Parathyroid adenoma (tissue), 2 donors: Measurements from ENCODE around the gene ZNF429.
A peak's percentile ranks its signal among the peaks of the same experiment; 100 is the strongest.

Source experiments
- H2AFZ ChIP-seq: fragments of 300-600 bp; sonication (generic); one replicate; pipeline ENCODE4 v1.7.0; 2017; ENCODE audit warnings: antibody characterized with exemption, mild to moderate bottlenecking
- H3K27ac ChIP-seq: fragments of 300-600 bp; sonication (generic); one replicate; pipeline ENCODE4 v1.7.0; 2017
- H3K27me3 ChIP-seq: fragments of 300-600 bp; sonication (generic); one replicate; pipeline ENCODE4 v1.7.0; 2017; ENCODE audit warnings: low read length; ENCODE audit not compliant: control insufficient read depth, insufficient read depth
- H3K36me3 ChIP-seq: fragments of 300-600 bp; sonication (generic); one replicate; pipeline ENCODE4 v1.7.0; 2017; ENCODE audit warnings: low read length; ENCODE audit not compliant: control insufficient read depth, insufficient read depth
- H3K4me1 ChIP-seq: fragments of 300-600 bp; sonication (generic); one replicate; pipeline ENCODE4 v1.7.0; 2017; ENCODE audit warnings: control low read depth
- H3K4me2 ChIP-seq: fragments of 300-600 bp; sonication (generic); one replicate; pipeline ENCODE4 v1.7.0; 2017; ENCODE audit warnings: low read length
- H3K4me3 ChIP-seq: fragments of 300-600 bp; sonication (generic); one replicate; pipeline ENCODE4 v1.7.0; 2017; ENCODE audit warnings: low read depth, low read length
- H3K79me2 ChIP-seq: fragments of 300-600 bp; sonication (generic); one replicate; pipeline ENCODE4 v1.7.0; 2017; ENCODE audit warnings: control low read depth
- H3K9ac ChIP-seq: fragments of 300-600 bp; sonication (generic); one replicate; pipeline ENCODE4 v1.7.0; 2017; ENCODE audit warnings: mild to moderate bottlenecking
- H3K9me3 ChIP-seq: fragments of 300-600 bp; sonication (generic); one replicate; pipeline ENCODE4 v1.7.0; 2017; ENCODE audit warnings: low read length; ENCODE audit not compliant: control insufficient read depth
- TF ChIP-seq, protein P1 (sequence below): fragments of 300-600 bp; sonication (generic); IDR thresholded peaks from one replicate; pipeline ENCODE4 v1.7.0; 2017; ENCODE audit warnings: antibody characterized with exemption, mild to moderate bottlenecking
- donor health status: primary hyperparathyroidism.

The ZNF429 gene

GRCh38 chr19:21586311-21587116 is 81.1 kb downstream of the ZNF429 start:
- Histone ChIP-seq H3K9ac (peak overlapping the region; percentile 75), H3K4me2 (peak overlapping the region; percentile 68), H3K36me3 (no peaks in the 10 kb centered on the region), H3K27me3 (no peaks in the 10 kb centered on the region), H3K27ac (peak overlapping the region; percentile 45), H3K79me2 (no peaks in the 10 kb centered on the region), H3K4me3 (peak overlapping the region; percentile 67), H3K9me3 (no peaks in the 10 kb centered on the region), H2AFZ (peak overlapping the region; percentile 88), H3K4me1 (no peaks in the 10 kb centered on the region)
- TF ChIP-seq, protein P1, sequence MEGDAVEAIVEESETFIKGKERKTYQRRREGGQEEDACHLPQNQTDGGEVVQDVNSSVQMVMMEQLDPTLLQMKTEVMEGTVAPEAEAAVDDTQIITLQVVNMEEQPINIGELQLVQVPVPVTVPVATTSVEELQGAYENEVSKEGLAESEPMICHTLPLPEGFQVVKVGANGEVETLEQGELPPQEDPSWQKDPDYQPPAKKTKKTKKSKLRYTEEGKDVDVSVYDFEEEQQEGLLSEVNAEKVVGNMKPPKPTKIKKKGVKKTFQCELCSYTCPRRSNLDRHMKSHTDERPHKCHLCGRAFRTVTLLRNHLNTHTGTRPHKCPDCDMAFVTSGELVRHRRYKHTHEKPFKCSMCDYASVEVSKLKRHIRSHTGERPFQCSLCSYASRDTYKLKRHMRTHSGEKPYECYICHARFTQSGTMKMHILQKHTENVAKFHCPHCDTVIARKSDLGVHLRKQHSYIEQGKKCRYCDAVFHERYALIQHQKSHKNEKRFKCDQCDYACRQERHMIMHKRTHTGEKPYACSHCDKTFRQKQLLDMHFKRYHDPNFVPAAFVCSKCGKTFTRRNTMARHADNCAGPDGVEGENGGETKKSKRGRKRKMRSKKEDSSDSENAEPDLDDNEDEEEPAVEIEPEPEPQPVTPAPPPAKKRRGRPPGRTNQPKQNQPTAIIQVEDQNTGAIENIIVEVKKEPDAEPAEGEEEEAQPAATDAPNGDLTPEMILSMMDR: no peak

GRCh38 chr19:21587117-21587461 is 81.7 kb downstream of the ZNF429 start:
- peak overlapping the region; percentile 88 for H2AFZ ChIP-seq
- no peaks in the 10 kb centered on the region for H3K4me1 ChIP-seq
- TF ChIP-seq, protein P1: no peak
- H3K4me3 ChIP-seq: peak overlapping the region; percentile 67
- peak overlapping the region; percentile 75 for H3K9ac ChIP-seq
- peak overlapping the region; percentile 68 for H3K4me2 ChIP-seq
- H3K27ac ChIP-seq: peak overlapping the region; percentile 45
- H3K27me3 ChIP-seq: no peaks in the 10 kb centered on the region
- no peaks in the 10 kb centered on the region for H3K79me2 ChIP-seq
- no peaks in the 10 kb centered on the region for H3K36me3 ChIP-seq
- no peaks in the 10 kb centered on the region for H3K9me3 ChIP-seq

DNA sequence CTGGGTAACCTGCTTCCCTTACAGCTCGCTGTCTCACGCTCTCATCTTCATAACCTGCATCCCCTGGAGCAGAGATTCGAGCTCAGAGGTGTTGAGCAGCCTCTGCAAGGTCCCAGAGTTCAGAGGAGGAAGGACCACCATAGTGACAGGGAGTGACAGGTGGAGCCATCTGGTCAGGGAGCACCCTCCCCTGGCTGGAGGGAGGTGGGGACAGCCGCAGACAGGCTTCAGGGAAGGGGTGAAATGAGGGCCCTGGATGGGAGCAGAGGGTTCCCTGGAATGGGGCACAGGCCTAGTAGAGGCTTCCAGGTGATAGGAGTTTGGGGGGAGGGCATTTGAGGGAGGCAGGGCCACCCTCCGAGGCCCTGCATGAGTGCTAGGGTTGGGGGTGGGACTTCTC is 82.1 kb downstream of the ZNF429 start:
- Histone ChIP-seq H3K27ac (peak overlapping the region; percentile 45), H3K27me3 (no peaks in the 10 kb centered on the region), H3K4me3 (peak overlapping the region; percentile 67), H3K36me3 (no peaks in the 10 kb centered on the region), H3K9me3 (no peaks in the 10 kb centered on the region), H3K79me2 (no peaks in the 10 kb centered on the region), H2AFZ (peak overlapping the region; percentile 88), H3K4me2 (peak overlapping the region; percentile 68), H3K9ac (no peak overlapping the region), H3K4me1 (no peaks in the 10 kb centered on the region)
- TF ChIP-seq, protein P1: no peak

- H3K4me2 ChIP-seq: no peak overlapping the region
- TF ChIP-seq, protein P1: no peak
- H3K36me3 ChIP-seq: no peaks in the 10 kb centered on the region
- no peak overlapping the region for H3K9ac ChIP-seq
- H3K4me1 ChIP-seq: no peaks in the 10 kb centered on the region
- H3K27me3 ChIP-seq: no peaks in the 10 kb centered on the region
- H2AFZ ChIP-seq: no peak overlapping the region
- H3K27ac ChIP-seq: no peak overlapping the region
- H3K9me3 ChIP-seq: no peaks in the 10 kb centered on the region
- no peaks in the 10 kb centered on the region for H3K79me2 ChIP-seq
- no peak overlapping the region for H3K4me3 ChIP-seq
These were observed 82.7 kb downstream of the ZNF429 start for GRCh38 chr19:21588065-21588601.
